Measurements from ENCODE around the gene GRM4.

GRM4 gene

GRCh38 chr6:34106421-34106820, 39.5 kb downstream of the GRM4 start:
- no peak for DNase-seq (ENCODE audit: low read depth)

- no peak for DNase-seq (ENCODE audit: low read depth)
Observed at GRCh38 chr6:34104628-34105027, 41.3 kb downstream of the GRM4 start.

- DNase-seq (ENCODE audit: low read depth), result no peak
Observed at GRCh38 chr6:34104186-34104585, 41.7 kb downstream of the GRM4 start.

GRCh38 chr6:34103321-34103720, 42.6 kb downstream of the GRM4 start:
- no peak for DNase-seq (ENCODE audit: low read depth)

GRCh38 chr6:34102696-34103095, 43.2 kb downstream of the GRM4 start:
- DNase-seq (ENCODE audit: low read depth), result no peak

- DNase-seq (ENCODE audit: low read depth), result no peak
Observed at GRCh38 chr6:34102099-34102656, 43.7 kb downstream of the GRM4 start.

- DNase-seq (ENCODE audit: low read depth), result no peak
Observed at GRCh38 chr6:34100788-34101187, 45.1 kb downstream of the GRM4 start.

- no peak for DNase-seq (ENCODE audit: low read depth)
Observed at GRCh38 chr6:34099878-34100277, 46.0 kb downstream of the GRM4 start.

GRCh38 chr6:34098045-34098936, 47.6 kb downstream of the GRM4 start:
- DNase-seq (ENCODE audit: low read depth), result no peak

GRCh38 chr6:34096814-34097213, 49.1 kb downstream of the GRM4 start:
- no peak for DNase-seq (ENCODE audit: low read depth)

GRCh38 chr6:34096193-34096592, 49.7 kb downstream of the GRM4 start:
- no peak for DNase-seq (ENCODE audit: low read depth)

GRCh38 chr6:34095741-34096140, 50.1 kb downstream of the GRM4 start:
- DNase-seq (ENCODE audit: low read depth), result no peak

GRCh38 chr6:34095136-34095505, 50.8 kb downstream of the GRM4 start:
- no peak for DNase-seq (ENCODE audit: low read depth)

GRCh38 chr6:34094474-34095135, 51.3 kb downstream of the GRM4 start:
- no peak for DNase-seq (ENCODE audit: low read depth)

- no peak for DNase-seq (ENCODE audit: low read depth)
Observed at GRCh38 chr6:34093854-34094430, 51.9 kb downstream of the GRM4 start.

- DNase-seq (ENCODE audit: low read depth), result no peak
Observed at GRCh38 chr6:34093206-34093605, 52.7 kb downstream of the GRM4 start.

GRCh38 chr6:34092631-34093030, 53.3 kb downstream of the GRM4 start:
- no peak for DNase-seq (ENCODE audit: low read depth)

- DNase-seq (ENCODE audit: low read depth), result no peak
Observed at GRCh38 chr6:34090935-34091334, 55.0 kb downstream of the GRM4 start.

- no peak for DNase-seq (ENCODE audit: low read depth)
Observed at GRCh38 chr6:34090529-34090928, 55.4 kb downstream of the GRM4 start.

- no peak for DNase-seq (ENCODE audit: low read depth)
Observed at GRCh38 chr6:34086558-34086957, 59.3 kb downstream of the GRM4 start.

GRCh38 chr6:34085453-34086170, 60.3 kb downstream of the GRM4 start:
- no peak for DNase-seq (ENCODE audit: low read depth)

GRCh38 chr6:34084591-34085290, 61.1 kb downstream of the GRM4 start:
- no peak for DNase-seq (ENCODE audit: low read depth)

Measured in activated T-cell treated with anti-CD3 and anti-CD28 coated beads for 1 hour (primary cell).